Fibroblast of peridontal ligament (primary cell): ENCODE measurements around the gene KRTAP20-2.

Experiments used
- DNase-seq: peaks from one replicate; pipeline ENCODE4 v3.0.0-alpha.2; 2010; ENCODE audit errors: extremely low read depth

The KRTAP20-2 gene

GRCh38 chr21:30674312-30674711, 39.3 kb downstream of the KRTAP20-2 start:
- DNase-seq, result no peak

GRCh38 chr21:30676737-30677136, 41.7 kb downstream of the KRTAP20-2 start:
- DNase-seq, result no peak

DNA sequence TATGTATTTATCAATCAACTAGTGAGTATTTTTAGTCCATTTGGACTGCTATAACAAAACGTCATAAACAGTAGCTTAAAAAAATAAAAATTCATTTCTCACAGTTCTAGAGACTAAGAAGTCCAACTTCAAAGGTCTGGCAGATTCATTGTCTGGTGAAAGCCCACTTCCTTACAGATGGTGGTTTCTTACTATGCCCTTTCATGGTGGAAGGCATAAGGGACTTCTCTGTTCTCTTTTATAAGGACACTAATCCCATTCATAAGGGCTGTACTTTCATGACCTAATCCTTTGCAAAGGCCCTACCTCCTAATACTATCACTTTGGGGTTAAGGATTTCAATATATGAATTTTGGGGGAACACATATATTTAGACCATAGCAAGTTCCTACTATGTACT, 45.6 kb downstream of the KRTAP20-2 start:
- no peak for DNase-seq

DNA sequence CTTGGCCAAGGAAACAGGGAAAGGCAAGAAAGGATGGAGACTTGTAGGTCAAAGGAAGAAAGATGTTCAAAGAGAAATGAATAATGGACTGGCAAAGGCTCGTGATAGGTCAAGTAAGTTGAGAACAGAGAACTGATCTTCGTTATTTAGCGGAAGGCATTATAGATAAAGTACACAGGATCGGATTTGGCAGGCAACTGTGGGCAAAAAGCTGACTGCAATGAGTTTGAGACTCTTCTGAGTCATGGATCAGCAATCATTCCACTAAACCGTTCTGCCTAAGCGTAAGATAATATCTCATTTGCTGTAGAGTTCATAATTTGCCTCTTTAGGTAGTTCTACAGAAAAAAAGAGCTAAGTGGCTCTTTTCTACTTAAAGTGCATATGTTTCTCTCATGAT, 49.5 kb downstream of the KRTAP20-2 start:
- no peak for DNase-seq
